H1 (cell line): Measurements from ENCODE around the gene BTN2A1.

Experiments used
- CTCF ChIP-seq, 3 experiments: IDR thresholded peaks; 1 replicate in 2 of 3; 2 replicates in 1 of 3; pipeline versions ENCODE4 v1.5.1 to v1.6.1; 2011; ENCODE audit warnings: low read length in 3 of 3, mild to moderate bottlenecking in 3 of 3, inconsistent platforms in 2 of 3, low read depth in 1 of 3, moderate library complexity in 1 of 3; ENCODE audit not compliant: insufficient read depth in 1 of 3; ENCODE audit errors: control extremely low read depth in 1 of 3
- EGR1 ChIP-seq: IDR thresholded peaks from 2 replicates; pipeline ENCODE4 v1.6.1; 2011; ENCODE audit warnings: low read depth, low read length, borderline replicate concordance
- EP300 ChIP-seq, 2 experiments: IDR thresholded peaks; 1 replicate in 1 of 2; 2 replicates in 1 of 2; pipeline ENCODE4 v1.6.1; 2011 to 2012; ENCODE audit warnings: low read depth in 2 of 2, low read length in 2 of 2, mild to moderate bottlenecking in 2 of 2, borderline replicate concordance in 1 of 2, inconsistent platforms in 1 of 2, moderate library complexity in 1 of 2
- HDAC6 ChIP-seq: IDR thresholded peaks from one replicate; pipeline ENCODE4 v1.7.1; 2012; ENCODE audit warnings: low read depth, mild to moderate bottlenecking, inconsistent platforms, low read length, moderate library complexity
- RAD21 ChIP-seq, 2 experiments: IDR thresholded peaks in 1 of 2; conservative IDR thresholded peaks in 1 of 2; 2 replicates each; pipeline ENCODE4 v1.6.1; 2011; ENCODE audit warnings: low read depth in 2 of 2, low read length in 2 of 2, improper control_type of control experiment in 1 of 2, inconsistent platforms in 1 of 2, mild to moderate bottlenecking in 1 of 2, moderate library complexity in 1 of 2
- ZNF274 ChIP-seq: IDR thresholded peaks from 2 replicates; pipeline ENCODE4 v1.7.0; 2012; ENCODE audit warnings: low read length, borderline replicate concordance; ENCODE audit errors: extremely low read depth

DNA sequence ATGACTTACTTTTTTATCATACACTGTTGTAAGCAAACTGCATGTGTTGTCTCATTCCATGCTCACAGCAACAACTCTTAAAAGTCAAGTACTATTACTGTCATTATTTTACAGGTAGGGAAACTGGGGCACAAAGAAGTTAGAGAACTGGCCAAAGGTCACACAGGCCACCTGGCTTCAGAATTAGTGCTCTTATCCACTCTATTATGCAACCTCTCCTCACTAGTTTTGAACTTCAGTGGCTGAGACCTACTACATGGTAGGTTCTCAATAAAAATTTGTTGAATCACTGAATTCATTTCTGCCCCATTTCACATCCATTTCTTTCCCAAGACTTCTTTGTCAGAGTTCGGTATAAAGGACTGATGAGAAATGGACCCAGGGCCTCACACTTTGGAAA, 19.8 kb upstream of the BTN2A1 start:
- no peak for TF ChIP-seq EP300 (IDR thresholded peaks at IDR 0.05; ENCODE audit: borderline replicate concordance in 1 of 2, low read depth in 2 of 2, low read length in 2 of 2)
- TF ChIP-seq EGR1, result no peak
- TF ChIP-seq RAD21 (IDR thresholded peaks at IDR 0.05 in 1 of 2, conservative IDR thresholded peaks at IDR 0.05 in 1 of 2; ENCODE audit: low read depth in 2 of 2, low read length in 2 of 2), result no peak
- no peak for TF ChIP-seq HDAC6
- no peak for TF ChIP-seq CTCF (IDR thresholded peaks at IDR 0.05; ENCODE audit: control extremely low read depth in 1 of 3, insufficient read depth in 1 of 3, low read depth in 1 of 3, low read length in 3 of 3)
- no peak for TF ChIP-seq ZNF274
